Posterior cingulate gyrus (tissue), 11 donors: ENCODE data around the gene IL18BP.
A peak's percentile ranks its signal among the peaks of the same experiment; 100 is the strongest.

Experiments used
- DNase-seq, 10 donors: peaks; one replicate each; pipeline versions ENCODE4 v3.0.0 to v3.0.0-alpha.2; 2020 to 2021; ENCODE audit warnings: mixed read lengths in 3 of 10
- intact Hi-C: fragments of 100-400 bp; cut with DNase I; formaldehyde crosslinking; loops from one replicate; pipeline ENCODE4 v1.15.1; 2023

Gene IL18BP

DNA sequence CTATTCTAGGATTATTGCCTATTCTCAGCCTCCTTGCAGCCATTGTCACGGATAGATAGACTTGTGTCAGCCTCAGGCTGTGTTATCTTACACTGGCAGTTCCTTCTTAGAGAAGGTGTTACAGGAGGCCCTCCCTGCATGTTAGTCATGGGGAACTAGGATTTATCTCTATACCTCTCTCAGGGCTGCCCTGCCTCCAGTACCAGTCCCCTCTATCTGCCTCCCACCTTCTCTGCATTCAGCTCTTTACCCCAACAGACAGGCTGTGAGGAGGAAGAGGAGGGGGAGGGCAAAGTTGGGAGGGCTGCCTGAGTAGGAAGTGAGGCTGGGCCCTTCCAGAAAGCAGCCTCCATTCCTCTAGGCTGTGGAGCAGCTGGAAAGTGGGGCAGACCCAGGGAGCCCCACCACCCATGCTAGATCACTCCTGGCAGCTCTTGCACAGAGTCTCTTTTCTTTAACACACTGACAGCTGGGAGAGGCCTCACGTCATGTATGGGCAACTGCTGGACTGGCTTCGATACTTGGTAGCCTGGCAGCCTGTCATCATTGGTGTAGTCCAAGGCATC lies 2.9 kb upstream of the IL18BP start:
- intact Hi-C loops, result no loop called here
- peak in 3 of 10 donors; percentile 48 to 78 (median 62) for DNase-seq

DNA sequence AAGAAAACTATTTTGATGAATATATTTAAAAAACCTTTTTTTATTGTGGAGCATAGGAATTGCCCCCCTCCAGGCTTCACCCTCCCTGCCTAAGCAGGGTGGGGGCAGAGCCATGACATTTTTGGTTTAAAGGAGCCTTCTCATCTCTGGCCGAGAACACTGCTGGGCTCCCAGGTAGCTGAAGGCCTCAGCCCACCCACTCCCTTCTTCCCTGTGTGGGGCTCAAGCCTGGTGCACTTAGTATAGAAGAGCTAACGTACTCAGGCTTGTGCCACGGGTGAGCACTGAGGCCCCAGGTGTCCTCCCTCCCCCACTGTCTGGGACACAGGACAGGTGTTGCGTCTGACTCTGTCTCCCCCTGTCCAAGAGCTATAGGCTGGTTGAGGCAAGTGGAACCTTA lies 2.2 kb upstream of the IL18BP start:
- intact Hi-C loops, result no loop called here
- DNase-seq, result peak in 1 of 10 donors; percentile 71

DNA sequence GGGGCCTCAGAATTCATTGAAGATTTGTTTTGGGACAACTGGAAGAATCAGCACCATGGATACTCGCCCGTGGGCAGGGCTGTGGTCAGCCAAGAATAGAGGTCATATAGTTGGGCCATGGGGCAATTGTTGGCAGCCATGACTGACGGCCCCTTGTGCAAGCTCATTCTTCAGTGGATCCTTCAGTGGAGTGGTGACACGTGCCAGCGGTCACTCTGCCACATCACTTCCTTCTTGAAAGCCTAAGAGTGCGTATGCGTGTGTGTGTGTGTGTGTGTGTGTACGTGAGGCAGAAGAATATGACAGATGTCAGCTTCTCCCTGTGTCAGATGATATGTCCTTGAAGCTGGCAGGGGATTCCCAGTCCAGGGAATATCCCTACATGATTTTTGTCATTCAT lies 1.8 kb upstream of the IL18BP start:
- intact Hi-C loops, result no loop called here
- no peak for DNase-seq

DNA sequence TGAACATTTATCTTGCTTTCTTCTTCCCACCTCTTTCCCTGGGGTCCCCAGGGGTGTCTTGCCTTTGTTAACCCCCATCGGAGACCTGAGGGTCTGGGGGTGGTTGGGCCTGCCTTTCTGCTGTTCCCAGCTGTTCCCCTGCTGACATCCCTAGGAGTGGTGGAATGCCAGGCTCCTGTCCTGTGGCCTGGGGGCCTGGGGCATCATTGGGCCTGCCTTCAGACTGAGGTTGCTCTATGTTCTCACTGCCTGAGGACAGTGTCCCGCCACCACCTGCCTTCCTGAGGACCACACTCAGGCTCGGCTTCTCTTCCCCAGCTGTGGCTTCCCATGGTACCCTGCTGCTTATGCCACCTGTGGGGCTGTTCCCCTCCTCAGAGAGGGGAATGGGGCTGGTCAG lies 1.1 kb upstream of the IL18BP start:
- intact Hi-C loops, result no loop called here
- no peak for DNase-seq

DNA sequence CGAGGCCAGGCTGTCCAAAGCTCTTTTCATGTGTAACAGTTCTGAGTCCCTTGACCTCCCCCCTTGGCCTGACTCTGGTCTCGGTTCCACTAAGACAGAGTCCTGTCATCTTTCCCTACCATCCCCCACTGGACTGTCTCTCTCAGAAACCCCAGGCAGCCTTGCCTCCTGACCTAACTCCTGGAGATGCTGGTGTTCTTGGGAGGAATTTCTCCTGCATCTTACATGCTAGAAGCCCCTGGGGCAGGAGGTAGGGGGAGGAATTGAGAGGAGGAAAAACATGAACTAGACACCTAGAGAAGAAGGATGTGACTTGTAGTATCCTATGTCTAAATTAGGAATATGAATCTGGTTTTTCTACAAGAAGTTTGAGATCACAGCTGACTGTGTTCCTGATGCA lies 648 bp upstream of the IL18BP start:
- intact Hi-C loops, result no loop called here
- no peak for DNase-seq

DNA sequence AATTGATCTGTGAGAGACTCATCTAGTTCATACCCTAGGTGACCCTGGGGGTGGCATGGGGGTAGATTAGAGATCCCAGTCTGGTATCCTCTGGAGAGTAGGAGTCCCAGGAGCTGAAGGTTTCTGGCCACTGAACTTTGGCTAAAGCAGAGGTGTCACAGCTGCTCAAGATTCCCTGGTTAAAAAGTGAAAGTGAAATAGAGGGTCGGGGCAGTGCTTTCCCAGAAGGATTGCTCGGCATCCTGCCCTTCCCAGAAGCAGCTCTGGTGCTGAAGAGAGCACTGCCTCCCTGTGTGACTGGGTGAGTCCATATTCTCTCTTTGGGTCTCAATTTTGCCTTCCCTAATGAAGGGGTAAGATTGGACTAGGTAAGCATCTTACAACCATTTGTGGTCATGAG lies 653 bp downstream of the IL18BP start:
- DNase-seq, result no peak

DNA sequence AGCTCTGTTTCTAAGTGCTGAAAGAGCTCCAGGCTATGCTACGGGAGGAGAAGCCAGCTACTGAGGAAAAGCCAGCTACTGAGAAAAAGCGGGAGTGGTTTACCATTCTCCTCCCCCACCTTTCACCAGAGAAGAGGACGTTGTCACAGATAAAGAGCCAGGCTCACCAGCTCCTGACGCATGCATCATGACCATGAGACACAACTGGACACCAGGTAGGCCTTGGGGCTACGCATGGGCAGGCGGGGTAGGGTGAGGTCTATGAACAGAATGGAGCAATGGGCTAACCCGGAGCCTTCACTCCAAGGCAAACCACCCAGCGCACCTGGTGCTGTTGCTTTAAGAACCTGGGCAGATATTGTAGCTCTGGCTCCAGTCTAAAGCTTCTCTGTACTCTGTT lies 1.1 kb downstream of the IL18BP start:
- intact Hi-C loops, result no loop called here
- peak in 1 of 10 donors; percentile 49 for DNase-seq

More for the DNA sequence above, 653 bp downstream of the IL18BP start:
- intact Hi-C loops, result no loop called here

DNA sequence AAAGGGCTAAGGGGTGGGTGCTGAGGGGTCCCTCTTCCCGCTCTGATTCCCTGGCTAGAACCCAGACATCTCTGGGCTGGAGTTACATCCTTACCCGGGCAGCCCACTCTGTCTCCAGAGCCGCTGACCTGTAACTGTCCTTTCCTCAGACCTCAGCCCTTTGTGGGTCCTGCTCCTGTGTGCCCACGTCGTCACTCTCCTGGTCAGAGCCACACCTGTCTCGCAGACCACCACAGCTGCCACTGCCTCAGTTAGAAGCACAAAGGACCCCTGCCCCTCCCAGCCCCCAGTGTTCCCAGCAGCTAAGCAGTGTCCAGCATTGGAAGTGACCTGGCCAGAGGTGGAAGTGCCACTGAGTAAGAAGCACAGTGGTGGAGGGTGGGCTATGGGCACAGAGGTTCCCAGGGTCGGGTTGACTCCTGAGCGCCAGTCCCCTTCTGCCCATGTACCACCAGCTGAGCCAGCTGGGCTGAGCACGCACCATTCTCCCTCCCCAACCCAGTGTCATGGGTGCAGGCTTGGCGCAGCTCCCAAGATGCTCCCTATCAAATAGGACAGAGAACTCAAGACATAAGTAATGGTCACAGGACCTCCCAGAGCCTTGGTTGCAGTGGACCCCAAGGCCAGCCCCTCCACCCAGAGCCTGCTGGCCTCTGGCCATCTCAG lies 1.6 kb downstream of the IL18BP start:
- peak in 1 of 10 donors; percentile 49 for DNase-seq

DNA sequence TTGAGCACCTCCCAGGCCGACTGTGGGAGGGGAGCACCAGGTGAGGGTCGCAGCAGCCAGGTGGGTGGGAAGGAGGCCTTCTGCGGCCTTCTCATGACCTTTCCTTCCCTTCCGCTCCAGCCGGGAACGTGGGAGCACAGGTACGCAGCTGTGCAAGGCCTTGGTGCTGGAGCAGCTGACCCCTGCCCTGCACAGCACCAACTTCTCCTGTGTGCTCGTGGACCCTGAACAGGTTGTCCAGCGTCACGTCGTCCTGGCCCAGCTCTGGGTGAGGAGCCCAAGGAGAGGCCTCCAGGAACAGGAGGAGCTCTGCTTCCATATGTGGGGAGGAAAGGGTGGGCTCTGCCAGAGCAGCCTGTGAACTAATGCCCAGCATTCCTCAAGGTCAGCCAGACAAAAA lies 2.6 kb downstream of the IL18BP start:
- intact Hi-C loops, result no loop called here
- DNase-seq, result peak in 1 of 10 donors; percentile 73

More for the DNA sequence above, 1.6 kb downstream of the IL18BP start:
- intact Hi-C loops, result no loop called here

DNA sequence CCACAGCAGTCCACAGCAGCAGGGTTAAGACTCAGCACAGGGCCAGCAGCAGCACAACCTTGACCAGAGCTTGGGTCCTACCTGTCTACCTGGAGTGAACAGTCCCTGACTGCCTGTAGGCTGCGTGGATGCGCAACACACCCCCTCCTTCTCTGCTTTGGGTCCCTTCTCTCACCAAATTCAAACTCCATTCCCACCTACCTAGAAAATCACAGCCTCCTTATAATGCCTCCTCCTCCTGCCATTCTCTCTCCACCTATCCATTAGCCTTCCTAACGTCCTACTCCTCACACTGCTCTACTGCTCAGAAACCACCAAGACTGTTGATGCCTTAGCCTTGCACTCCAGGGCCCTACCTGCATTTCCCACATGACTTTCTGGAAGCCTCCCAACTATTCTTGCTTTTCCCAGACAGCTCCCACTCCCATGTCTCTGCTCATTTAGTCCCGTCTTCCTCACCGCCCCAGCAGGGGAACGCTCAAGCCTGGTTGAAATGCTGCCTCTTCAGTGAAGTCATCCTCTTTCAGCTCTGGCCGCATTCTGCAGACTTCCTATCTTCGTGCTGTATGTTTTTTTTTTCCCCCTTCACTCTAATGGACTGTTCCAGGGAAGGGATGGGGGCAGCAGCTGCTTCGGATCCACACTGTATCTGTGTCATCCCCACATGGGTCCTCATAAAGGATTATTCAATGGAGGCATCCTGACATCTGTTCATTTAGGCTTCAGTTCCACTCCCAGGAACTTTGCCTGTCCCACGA lies 3.3 kb downstream of the IL18BP start:
- peak in 1 of 10 donors; percentile 59 for DNase-seq
- intact Hi-C loops, result no loop called here

DNA sequence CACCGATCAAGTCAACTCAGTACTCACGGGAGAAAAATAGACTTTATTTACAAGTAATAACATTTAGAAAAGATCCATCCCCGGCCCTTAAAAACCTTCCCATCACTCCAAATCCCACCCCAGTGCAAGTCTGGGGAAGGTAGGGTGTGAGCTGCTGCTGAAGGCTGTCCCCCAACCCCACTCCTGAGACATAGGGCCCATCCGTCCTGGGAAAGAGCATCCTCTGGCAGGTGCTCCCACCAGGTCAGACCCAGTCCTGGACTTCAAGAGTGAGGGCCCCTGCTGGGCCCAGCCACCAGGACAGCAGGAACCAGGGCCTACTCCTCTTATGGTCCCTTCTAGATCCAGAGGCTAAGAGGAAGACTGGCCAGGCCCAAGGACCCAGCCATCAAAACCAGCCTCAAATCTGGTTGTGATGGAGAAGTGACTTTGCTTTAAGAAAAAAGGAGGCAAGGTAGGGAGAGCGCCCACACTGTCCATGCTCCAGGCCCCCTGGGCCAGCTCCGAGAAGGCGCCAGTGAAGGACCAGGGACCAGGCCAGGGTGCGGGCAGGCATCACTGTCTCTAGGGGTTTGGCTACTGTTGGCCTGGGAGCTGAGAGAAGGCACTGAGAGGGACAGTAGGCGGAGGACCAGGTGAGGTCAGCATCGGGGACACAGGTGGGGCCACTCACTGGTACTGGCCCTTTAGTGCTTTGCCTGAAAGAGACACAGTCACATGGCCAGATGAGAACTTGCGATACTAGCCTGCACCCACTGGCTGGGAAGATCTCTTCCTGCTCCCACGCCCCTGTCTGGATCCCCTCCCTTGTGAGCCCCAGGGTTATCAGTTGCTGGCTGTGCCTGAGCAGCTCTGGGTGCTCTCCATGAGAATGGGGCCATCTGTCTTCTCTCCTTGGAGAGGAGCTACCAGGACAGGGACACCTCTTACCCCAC lies 4.4 kb downstream of the IL18BP start:
- intact Hi-C loops, result no loop called here
- no peak for DNase-seq

DNA sequence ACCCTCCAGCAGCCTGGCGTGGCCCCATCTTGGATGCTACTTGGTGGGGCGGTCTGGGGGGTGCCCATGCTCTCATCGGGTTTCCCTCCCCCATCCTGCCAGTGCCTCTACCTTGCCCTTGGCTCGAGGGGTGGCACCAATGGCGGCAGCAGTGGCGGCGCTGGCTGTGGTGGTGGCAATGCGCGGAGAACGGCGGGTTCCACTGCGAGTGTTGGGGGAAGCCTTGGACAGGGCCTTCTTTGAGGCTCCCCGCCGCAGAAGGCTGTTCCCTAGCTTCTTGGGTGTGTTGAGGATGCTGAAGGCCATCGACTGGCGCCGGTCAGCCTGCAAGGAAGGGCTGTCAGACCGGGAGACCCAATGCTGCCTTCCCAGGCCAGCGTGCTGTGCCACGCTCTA lies 5.1 kb downstream of the IL18BP start:
- peak in 1 of 10 donors; percentile 56 for DNase-seq
- intact Hi-C loops, result no loop called here

DNA sequence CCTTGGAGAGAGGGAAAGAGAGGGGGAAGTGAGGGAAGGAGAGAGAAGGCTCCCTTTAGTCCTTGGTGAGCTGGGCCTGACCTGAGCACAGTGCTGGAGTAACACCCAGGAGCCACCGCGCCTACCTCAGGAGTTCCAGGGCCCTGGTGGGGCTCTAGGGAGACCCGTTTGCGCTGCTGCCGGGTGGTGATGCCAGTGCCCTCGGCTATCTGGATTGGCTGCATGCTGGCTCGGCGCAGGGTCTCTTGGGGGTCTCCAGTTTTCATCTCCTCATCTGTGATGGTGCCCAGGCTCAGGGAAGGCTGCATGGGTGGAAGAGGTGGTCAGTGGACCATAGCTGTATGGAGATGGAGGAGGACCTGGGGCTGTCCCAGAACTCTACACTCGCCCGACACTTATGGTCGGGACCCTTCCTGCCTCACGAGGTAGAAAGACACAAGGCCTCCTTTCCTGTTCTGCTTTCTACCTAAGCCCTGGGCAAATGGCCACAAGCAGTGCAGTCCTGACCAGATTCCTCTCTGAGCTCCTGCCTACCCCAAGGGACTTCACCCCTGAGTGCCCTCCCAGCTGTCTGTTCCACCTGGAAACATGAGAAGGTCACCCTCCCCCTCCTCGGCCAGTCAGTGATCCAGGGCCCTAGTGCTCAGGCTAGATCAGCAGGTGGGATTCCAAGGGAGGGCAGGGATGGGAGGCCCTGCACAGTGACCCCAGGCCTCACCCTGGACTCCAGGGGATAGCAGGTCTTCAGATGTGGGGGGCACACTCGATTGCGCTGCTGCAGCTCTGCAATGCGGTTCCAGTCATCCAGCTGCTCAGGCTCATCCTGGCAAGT lies 6.0 kb downstream of the IL18BP start:
- intact Hi-C loops, result no loop called here
- peak in 1 of 10 donors; percentile 65 for DNase-seq

DNA sequence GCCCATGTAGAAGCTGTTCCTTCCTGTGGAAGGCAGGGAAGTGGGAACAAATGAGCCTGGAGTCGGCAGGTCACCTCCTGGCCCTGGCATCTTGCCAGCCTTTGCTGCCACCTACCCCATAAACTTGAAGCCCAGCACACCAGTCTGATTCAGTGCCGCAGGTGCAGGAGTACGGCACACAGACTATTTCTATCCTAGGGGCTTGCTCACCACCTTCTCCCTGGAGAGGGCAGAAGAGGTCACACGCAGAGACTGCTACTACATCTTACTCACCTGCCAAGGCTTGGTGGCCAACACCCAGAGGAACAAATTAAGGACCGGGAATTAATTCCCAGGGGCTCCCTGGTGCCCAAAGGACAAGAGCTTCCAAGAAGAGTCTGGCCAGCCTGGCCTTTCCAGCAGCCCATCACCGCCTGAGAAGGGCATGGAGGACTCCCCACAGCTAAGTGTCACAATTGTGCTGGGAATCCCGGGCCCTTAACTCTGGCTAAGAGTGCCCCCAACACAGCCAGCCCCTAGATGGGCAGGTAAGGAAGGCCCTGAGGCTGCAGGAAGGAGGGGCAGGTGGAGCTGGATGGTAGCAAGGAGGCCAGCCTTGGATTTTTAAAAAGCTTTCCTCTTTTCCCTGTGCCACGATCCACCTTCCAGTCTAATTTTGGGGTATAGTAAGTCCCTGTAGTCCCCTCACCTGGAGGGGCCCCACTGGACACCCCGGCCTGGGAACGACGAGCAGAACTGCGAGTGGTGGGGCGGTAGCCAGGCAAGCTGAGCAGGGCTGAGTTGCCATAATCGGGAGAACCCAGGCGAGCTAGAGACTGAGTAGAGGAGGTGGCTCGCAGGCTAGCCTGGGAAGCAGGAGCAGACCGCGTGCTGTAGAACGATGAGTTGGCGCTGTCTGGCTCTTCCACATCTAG lies 6.9 kb downstream of the IL18BP start:
- intact Hi-C loops, result no loop called here
- DNase-seq, result no peak

DNA sequence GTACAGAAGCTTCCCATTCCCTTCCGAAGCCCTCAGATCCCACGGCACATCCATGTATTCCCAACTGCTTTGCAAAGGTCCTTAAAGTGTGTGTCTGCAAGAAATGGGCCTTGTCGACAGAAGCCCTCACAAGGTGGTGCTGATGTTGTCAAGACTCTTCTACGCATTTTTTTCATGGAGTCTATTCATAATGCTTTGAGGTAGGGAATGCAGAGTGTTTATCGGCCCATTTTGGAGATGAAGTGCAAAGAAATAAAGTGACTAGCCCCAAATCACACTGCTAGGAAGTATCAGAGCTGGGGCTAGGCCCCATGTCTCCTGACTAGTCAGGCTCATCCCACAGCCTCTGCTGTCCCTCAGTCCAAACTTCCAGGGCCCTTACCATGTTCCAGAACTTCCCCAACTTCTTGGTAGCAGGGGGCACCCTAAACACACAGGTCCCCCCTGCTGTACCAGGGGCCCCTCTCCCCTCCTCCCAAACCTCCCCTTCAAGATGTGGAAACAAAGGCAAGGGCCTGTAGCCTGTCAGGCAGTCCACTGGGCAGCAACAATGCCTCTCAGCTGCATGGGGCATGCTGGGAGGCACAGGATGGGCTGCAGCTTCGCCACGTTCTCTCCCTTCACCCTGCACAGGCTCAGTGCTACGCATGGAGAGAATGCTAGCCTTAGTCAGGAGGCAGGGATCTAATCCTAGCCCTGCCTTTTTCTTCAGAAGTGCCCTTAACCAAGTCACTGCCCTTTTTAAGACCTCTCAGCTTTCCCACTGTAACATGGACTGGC lies 7.8 kb downstream of the IL18BP start:
- DNase-seq, result no peak
- intact Hi-C loops, result no loop called here

DNA sequence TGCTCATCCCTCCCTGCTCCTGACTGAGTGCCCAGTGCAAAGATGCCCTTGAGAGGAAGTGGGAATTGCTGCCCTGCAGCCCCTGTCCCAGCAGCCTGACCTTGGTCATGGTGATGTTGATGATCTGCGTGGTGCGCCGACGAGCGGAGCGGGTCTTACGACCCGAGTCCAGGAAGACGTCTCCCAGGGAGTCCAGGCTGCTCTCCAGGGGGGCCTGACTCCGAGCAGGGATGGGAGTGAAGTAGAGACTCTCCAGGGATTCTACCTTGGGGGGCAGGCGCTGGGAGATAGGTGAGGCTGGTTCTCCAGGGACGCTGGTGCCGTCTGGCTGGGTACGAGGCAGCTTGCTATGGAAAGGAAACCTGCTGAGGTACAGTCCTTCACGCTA lies 8.4 kb downstream of the IL18BP start:
- intact Hi-C loops, result no loop called here
- DNase-seq, result no peak

DNA sequence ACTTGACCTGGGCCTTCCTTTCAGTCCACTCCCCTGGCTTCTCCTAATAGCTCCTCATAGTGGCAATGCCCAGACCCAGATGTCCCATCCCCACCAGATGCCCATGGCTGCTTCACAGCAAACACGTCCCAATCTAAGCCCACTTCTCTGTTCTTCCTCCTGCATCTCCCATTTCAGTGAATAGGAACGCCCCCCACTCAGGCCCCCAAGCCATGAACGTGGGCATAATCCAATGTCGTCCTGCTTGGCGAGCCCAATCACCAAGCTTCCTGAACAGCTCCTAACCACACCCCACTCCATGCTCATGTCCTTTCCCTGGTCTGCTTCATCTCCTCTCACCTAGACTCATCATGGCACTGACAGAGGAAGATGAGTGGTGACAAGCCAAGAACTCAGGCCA lies 8.9 kb downstream of the IL18BP start:
- DNase-seq, result no peak
- intact Hi-C loops, result no loop called here

DNA sequence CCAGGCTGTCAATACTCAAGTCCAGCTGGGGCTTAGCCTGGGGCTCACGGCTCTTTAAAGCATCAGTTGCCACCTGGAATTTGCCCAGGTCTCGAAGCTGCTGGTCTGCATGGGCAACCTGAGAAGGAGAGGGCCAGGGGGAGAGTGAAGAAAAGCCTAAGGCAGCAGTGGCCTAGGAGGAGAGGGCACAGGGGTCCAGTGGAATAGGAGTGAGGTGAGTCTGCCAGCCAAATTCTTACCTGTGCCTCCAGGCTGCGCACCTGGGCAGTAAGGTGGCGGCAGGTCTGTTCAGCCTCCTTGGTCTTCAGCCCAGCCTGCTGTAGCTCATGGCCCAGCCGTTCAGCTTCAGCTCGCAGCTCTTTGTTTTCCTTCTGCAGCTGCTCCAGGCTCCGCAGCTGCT lies 10.0 kb downstream of the IL18BP start:
- intact Hi-C loops, result no loop called here
- no peak for DNase-seq
